ENCODE measurements around the gene IL1R2. TPM values are rescaled to one million over a fixed set of nuclear protein-coding genes. Genes with fewer than 3 reads are reported as not detected.
A peak's percentile ranks its signal among the peaks of the same experiment; 100 is the strongest.

The IL1R2 gene
- total RNA-seq, 4 donors from 2014 or later = 1.1 to 25.2 (median 10.0) TPM

- Histone ChIP-seq H3K27me3 (no peaks in the 10 kb centered on the region), H3K4me1 (peaks cover 5 to 49% (median 36%) of the 10 kb centered on the region in 3 donors), H3K9me3 (no peaks in the 10 kb centered on the region), H3K27ac (peak overlapping the region in 2 of 4 donors; percentile 40 to 55), H3K36me3 (no peaks in the 10 kb centered on the region), H3K4me3 (no peak overlapping the region)
- peak; percentile 55 for ATAC-seq
- 71 to 80% methylated on average over 1 of the region's 1 CpG for WGBS, 2 donors (ENCODE audit: low coverage in 1 of 2)
- TF ChIP-seq POLR2A (IDR thresholded peaks at IDR 0.05) (no peak), POLR2AphosphoS5 (IDR thresholded peaks at IDR 0.05) (peak; percentile 51)
These were observed 67.4 kb downstream of the IL1R2 start for GRCh38 chr2:102059151-102059550.

DNA sequence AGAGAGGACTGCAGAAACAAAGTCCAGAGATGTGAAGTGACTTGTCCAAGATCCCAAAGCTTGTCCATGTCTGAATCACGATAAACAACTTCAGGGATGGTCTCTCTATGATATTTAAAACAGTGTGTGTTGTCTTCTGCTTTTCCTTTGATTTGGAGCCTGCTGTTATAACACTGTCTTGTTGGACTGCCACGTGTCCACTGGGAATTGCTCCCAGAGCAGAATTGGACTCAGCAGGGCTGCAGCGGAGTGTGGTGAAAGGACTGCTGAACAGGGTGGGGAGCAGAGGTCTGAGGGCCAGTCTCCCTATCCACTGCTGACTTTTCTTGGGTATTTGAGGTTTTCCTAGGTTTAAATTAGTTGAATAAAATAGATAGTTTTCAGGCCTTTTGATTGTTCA is 68.3 kb downstream of the IL1R2 start:
- H3K4me1 ChIP-seq = peaks cover 11 to 58% (median 45%) of the 10 kb centered on the region in 3 donors
- no peak overlapping the region for H3K4me3 ChIP-seq
- TF ChIP-seq POLR2AphosphoS5 (IDR thresholded peaks at IDR 0.05) (no peak), EP300 (IDR thresholded peaks at IDR 0.05) (no peak), POLR2A (IDR thresholded peaks at IDR 0.05) (no peak)
- TF ChIP-seq, protein P1, sequence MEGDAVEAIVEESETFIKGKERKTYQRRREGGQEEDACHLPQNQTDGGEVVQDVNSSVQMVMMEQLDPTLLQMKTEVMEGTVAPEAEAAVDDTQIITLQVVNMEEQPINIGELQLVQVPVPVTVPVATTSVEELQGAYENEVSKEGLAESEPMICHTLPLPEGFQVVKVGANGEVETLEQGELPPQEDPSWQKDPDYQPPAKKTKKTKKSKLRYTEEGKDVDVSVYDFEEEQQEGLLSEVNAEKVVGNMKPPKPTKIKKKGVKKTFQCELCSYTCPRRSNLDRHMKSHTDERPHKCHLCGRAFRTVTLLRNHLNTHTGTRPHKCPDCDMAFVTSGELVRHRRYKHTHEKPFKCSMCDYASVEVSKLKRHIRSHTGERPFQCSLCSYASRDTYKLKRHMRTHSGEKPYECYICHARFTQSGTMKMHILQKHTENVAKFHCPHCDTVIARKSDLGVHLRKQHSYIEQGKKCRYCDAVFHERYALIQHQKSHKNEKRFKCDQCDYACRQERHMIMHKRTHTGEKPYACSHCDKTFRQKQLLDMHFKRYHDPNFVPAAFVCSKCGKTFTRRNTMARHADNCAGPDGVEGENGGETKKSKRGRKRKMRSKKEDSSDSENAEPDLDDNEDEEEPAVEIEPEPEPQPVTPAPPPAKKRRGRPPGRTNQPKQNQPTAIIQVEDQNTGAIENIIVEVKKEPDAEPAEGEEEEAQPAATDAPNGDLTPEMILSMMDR (IDR thresholded peaks at IDR 0.05) = no peak
- no peaks in the 10 kb centered on the region for H3K27me3 ChIP-seq
- WGBS, 2 donors (ENCODE audit: low coverage in 1 of 2) = 55 to 67% methylated on average over 1 to 3 of the region's 3 CpGs
- H3K9me3 ChIP-seq = no peaks in the 10 kb centered on the region
- peak overlapping the region in 3 of 4 donors; percentile 24 to 88 (median 40) for H3K27ac ChIP-seq
- H3K36me3 ChIP-seq = no peaks in the 10 kb centered on the region
- no peak for ATAC-seq

- Histone ChIP-seq H3K27ac (peak overlapping the region in 2 of 4 donors; percentile 88 to 91), H3K27me3 (no peaks in the 10 kb centered on the region), H3K9me3 (no peaks in the 10 kb centered on the region), H3K36me3 (no peaks in the 10 kb centered on the region), H3K4me1 (peaks cover 13 to 65% (median 53%) of the 10 kb centered on the region in 3 donors), H3K4me3 (no peak overlapping the region)
- 40 to 90% methylated on average over 1 to 4 of the region's 4 CpGs for WGBS, 2 donors (ENCODE audit: low coverage in 1 of 2)
- ATAC-seq = no peak
- TF ChIP-seq EP300 (IDR thresholded peaks at IDR 0.05) = no peak
- TF ChIP-seq POLR2AphosphoS5 (IDR thresholded peaks at IDR 0.05) = no peak
- TF ChIP-seq, protein P1 (IDR thresholded peaks at IDR 0.05) = no peak
- no peak for TF ChIP-seq POLR2A (IDR thresholded peaks at IDR 0.05)
These were observed 69.0 kb downstream of the IL1R2 start for GRCh38 chr2:102060792-102061191.

DNA sequence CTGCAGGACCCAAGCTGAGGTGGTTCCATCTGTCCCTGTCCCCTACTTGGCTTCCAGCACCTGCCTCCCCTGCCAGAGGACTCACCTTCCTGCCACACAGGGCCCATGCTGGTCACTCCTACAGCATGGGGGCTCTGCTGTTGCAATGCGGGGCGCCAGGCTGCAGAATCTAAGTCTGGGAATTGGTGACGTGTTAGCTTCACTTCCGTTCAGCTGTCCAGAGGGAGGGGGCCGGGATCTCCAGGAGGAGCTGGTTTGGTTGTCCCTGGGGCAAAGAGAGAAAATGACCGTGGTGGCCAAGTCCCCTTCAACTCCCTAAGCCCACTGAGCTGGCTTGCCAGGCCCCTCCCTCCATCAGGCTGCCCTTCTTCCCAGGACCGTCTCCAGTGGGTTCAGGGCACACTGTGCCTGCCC is 69.5 kb downstream of the IL1R2 start:
- Histone ChIP-seq H3K9me3 (no peaks in the 10 kb centered on the region), H3K27me3 (no peaks in the 10 kb centered on the region), H3K4me3 (no peak overlapping the region), H3K36me3 (no peaks in the 10 kb centered on the region), H3K4me1 (peaks cover 13 to 67% (median 53%) of the 10 kb centered on the region in 3 donors), H3K27ac (peak overlapping the region in 2 of 4 donors; percentile 88 to 91)
- TF ChIP-seq, protein P1 (IDR thresholded peaks at IDR 0.05) = no peak
- TF ChIP-seq POLR2A (IDR thresholded peaks at IDR 0.05) = no peak
- no peak for TF ChIP-seq POLR2AphosphoS5 (IDR thresholded peaks at IDR 0.05)
- TF ChIP-seq EP300 (IDR thresholded peaks at IDR 0.05) = no peak
- WGBS, 2 donors (ENCODE audit: low coverage in 1 of 2) = 67% methylated on average over 1 of the region's 7 CpGs; no CpG with 5 or more reads in 1 of the 2 donors
- no peak for ATAC-seq

GRCh38 chr2:102061962-102062795 is 70.4 kb downstream of the IL1R2 start:
- ATAC-seq = peak; percentile 13
- H3K9me3 ChIP-seq = no peaks in the 10 kb centered on the region
- H3K27me3 ChIP-seq = no peaks in the 10 kb centered on the region
- peak overlapping the region in 3 of 4 donors; percentile 88 to 94 (median 91) for H3K27ac ChIP-seq
- H3K4me3 ChIP-seq = no peak overlapping the region
- H3K4me1 ChIP-seq = peaks cover 13 to 67% (median 53%) of the 10 kb centered on the region in 3 donors
- TF ChIP-seq, protein P1 (IDR thresholded peaks at IDR 0.05) = no peak
- TF ChIP-seq EP300 (IDR thresholded peaks at IDR 0.05) (no peak), POLR2AphosphoS5 (IDR thresholded peaks at IDR 0.05) (peak; percentile 95)
- H3K36me3 ChIP-seq = no peaks in the 10 kb centered on the region
- 36 to 71% methylated on average over 3 to 8 of the region's 8 CpGs for WGBS, 2 donors (ENCODE audit: low coverage in 1 of 2)
